Breast epithelium (tissue), 4 donors: Measurements from ENCODE around the gene PRR29. TPM values are rescaled to one million over a fixed set of nuclear protein-coding genes. Genes with fewer than 3 reads are reported as not detected.

ENCODE experiments used
- DNase-seq, 2 donors: peaks; one replicate each; pipeline ENCODE4 v3.0.0-alpha.2; 2019; ENCODE audit warnings: low spot score in 2 of 2
- H3K27ac ChIP-seq, 2 donors: fragments of 200-600 bp; sonication (generic) in 1 of 2; one replicate each; pipeline ENCODE4 v1.5.1; 2016 to 2019; ENCODE audit warnings: mild to moderate bottlenecking in 1 of 2
- H3K27me3 ChIP-seq, 2 donors: fragments of 200-600 bp; sonication (generic) in 1 of 2; one replicate each; pipeline versions ENCODE4 v1.5.1 to v1.6.0; 2017 to 2019; ENCODE audit warnings: control low read depth in 1 of 2, mild to moderate bottlenecking in 1 of 2
- H3K36me3 ChIP-seq: fragments of 200-600 bp; one replicate; pipeline ENCODE4 v1.5.1; 2019
- H3K4me1 ChIP-seq, 2 donors: fragments of 200-600 bp; sonication (generic); one replicate each; pipeline ENCODE4 v1.5.1; 2016 to 2019; ENCODE audit warnings: control low read depth in 1 of 2
- H3K4me3 ChIP-seq, 3 donors: fragments of 200-600 bp; sonication (generic); 1 replicate in 2 of 3; 2 replicates in 1 of 3; pipeline ENCODE4 v1.5.1; 2016 to 2019; ENCODE audit warnings: mild to moderate bottlenecking in 3 of 3, moderate library complexity in 2 of 3
- H3K9me3 ChIP-seq, 2 donors: fragments of 200-600 bp; sonication (generic) in 1 of 2; one replicate each; pipeline ENCODE4 v1.5.1; 2016 to 2019; ENCODE audit warnings: control low read depth in 1 of 2
- POLR2A ChIP-seq: fragments of 450-650 bp; IDR thresholded peaks from one replicate; pipeline ENCODE4 v1.6.1; 2016; ENCODE audit warnings: antibody characterized with exemption, mild to moderate bottlenecking, moderate library complexity
- POLR2AphosphoS5 ChIP-seq, 3 donors: sonication (generic); formaldehyde crosslinking; IDR thresholded peaks; one replicate each; pipeline ENCODE4 v1.6.1; 2017; ENCODE audit warnings: antibody characterized with exemption in 3 of 3
- intact Hi-C: fragments of 100-400 bp; cut with DNase I; formaldehyde crosslinking; loops from one replicate; pipeline ENCODE4 v1.15.1; 2023; ENCODE audit warnings: low total_unique reads
- total RNA-seq, 3 donors: library from RNA; depleted of rRNA; stranded (reverse); fragments of >200 nt; gene quantifications; one replicate each; pipeline ENCODE4 v1.1.0, GENCODE V29; 2016
- TF ChIP-seq, protein P1 (sequence below), 3 donors: fragments of 450-650 bp; IDR thresholded peaks; one replicate each; pipeline ENCODE4 v1.5.1; 2016 to 2017; ENCODE audit warnings: antibody characterized with exemption in 3 of 3, mild to moderate bottlenecking in 3 of 3, moderate library complexity in 3 of 3

Gene PRR29
- total RNA-seq, 3 donors from 2014 or later = 0.15 to 1.3 (median 0.16) TPM

DNA sequence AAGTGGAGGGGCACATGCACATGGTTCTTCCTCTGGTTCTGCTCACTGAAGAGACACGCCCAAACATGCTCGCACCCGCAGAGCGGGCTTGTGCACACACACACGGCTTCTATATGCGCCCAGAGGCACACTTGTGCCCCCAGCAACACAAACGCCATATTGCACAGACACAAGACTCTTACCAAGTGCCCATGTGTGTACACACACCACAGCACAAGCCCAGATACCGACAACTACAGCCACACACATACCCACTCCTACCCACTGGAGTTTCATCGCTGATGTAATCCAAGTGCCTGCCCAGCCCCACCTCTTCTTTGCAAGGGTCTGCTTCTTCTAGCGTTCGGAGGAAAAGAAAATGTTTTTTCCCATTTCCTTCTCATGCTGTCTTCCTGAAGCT lies 6.5 kb upstream of the PRR29 start:
- H3K4me1 ChIP-seq = peaks cover 0 to 9% of the 10 kb centered on the region in 2 donors
- TF ChIP-seq POLR2A = no peak
- TF ChIP-seq POLR2AphosphoS5 (IDR thresholded peaks at IDR 0.05) = no peak
- TF ChIP-seq, protein P1, sequence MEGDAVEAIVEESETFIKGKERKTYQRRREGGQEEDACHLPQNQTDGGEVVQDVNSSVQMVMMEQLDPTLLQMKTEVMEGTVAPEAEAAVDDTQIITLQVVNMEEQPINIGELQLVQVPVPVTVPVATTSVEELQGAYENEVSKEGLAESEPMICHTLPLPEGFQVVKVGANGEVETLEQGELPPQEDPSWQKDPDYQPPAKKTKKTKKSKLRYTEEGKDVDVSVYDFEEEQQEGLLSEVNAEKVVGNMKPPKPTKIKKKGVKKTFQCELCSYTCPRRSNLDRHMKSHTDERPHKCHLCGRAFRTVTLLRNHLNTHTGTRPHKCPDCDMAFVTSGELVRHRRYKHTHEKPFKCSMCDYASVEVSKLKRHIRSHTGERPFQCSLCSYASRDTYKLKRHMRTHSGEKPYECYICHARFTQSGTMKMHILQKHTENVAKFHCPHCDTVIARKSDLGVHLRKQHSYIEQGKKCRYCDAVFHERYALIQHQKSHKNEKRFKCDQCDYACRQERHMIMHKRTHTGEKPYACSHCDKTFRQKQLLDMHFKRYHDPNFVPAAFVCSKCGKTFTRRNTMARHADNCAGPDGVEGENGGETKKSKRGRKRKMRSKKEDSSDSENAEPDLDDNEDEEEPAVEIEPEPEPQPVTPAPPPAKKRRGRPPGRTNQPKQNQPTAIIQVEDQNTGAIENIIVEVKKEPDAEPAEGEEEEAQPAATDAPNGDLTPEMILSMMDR (IDR thresholded peaks at IDR 0.05) = no peak
- H3K36me3 ChIP-seq = no peaks in the 10 kb centered on the region
- H3K4me3 ChIP-seq = no peak overlapping the region
- no peak overlapping the region for H3K27ac ChIP-seq
- peak in 1 of 2 donors; percentile 24 for DNase-seq
- intact Hi-C loops = no loop called here
- peaks cover 0 to 7% of the 10 kb centered on the region in 2 donors for H3K27me3 ChIP-seq
- no peaks in the 10 kb centered on the region for H3K9me3 ChIP-seq

DNA sequence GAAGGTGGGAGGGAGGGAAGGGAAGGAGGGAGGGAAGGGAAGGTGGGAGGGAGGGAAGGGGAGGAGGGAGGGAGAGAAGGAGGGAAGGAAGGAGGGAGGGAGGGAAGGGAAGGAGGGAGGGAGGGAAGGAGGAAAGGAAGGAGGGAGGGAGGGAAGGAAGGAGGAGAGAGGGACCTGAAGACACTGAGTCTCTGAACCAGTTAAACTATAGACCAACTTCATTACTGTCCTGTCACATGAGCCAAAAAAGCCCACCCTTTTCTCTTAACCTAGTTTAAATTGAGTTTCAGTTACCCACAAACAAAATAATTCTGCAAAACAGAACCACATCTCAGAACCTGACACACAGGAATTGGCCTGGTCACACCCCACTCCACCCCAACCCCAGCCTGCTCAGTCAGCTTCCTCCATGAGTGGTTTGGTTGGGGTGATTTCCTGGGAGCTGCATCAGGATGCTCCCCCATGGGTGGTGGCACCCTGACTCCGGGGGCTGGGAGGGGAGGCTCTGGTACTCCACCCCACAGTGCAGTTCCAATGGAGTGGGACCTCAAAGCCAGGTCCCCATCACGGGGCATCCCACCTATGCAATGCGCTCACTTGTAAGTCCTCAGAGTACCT lies 4.7 kb upstream of the PRR29 start:
- peak in 1 of 2 donors; percentile 50 for DNase-seq

DNA sequence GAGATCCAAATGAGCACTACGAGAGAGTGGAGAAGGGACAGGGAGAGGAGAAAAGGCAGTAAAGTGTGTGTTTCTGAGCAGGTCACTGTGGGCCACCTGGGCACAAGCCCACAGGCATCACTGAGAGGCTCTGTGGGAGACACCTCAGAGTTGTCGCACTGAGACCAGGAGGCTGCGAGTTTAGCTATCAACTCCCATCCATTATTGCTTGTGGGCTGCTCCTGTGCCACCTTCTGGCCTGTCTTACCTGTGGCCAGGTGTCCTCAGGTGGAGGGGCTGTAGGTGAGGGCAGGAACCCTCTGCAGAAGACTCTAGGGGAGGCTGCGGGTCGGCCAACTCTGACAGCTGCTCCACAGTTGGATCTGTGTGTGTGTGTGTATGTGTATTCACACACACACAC lies 2.5 kb upstream of the PRR29 start:
- no peak overlapping the region for H3K4me3 ChIP-seq
- H3K27ac ChIP-seq = no peak overlapping the region
- TF ChIP-seq, protein P1 (IDR thresholded peaks at IDR 0.05) = no peak
- TF ChIP-seq POLR2AphosphoS5 (IDR thresholded peaks at IDR 0.05) (no peak), POLR2A (no peak)
- peaks cover 1 to 8% of the 10 kb centered on the region in 2 donors for H3K4me1 ChIP-seq
- no peaks in the 10 kb centered on the region for H3K27me3 ChIP-seq
- H3K9me3 ChIP-seq = no peaks in the 10 kb centered on the region
- intact Hi-C loops = no loop called here
- H3K36me3 ChIP-seq = no peaks in the 10 kb centered on the region
- DNase-seq = peak in 1 of 2 donors; percentile 22

More for the DNA sequence above, 4.7 kb upstream of the PRR29 start:
- Histone ChIP-seq H3K4me1 (peaks cover 4 to 9% of the 10 kb centered on the region in 2 donors), H3K36me3 (no peaks in the 10 kb centered on the region), H3K4me3 (no peak overlapping the region), H3K9me3 (no peaks in the 10 kb centered on the region), H3K27ac (no peak overlapping the region), H3K27me3 (peaks cover 0 to 7% of the 10 kb centered on the region in 2 donors)
- TF ChIP-seq POLR2A = no peak
- no peak for TF ChIP-seq POLR2AphosphoS5 (IDR thresholded peaks at IDR 0.05)
- TF ChIP-seq, protein P1 (IDR thresholded peaks at IDR 0.05) = no peak
- intact Hi-C loops = no loop called here

DNA sequence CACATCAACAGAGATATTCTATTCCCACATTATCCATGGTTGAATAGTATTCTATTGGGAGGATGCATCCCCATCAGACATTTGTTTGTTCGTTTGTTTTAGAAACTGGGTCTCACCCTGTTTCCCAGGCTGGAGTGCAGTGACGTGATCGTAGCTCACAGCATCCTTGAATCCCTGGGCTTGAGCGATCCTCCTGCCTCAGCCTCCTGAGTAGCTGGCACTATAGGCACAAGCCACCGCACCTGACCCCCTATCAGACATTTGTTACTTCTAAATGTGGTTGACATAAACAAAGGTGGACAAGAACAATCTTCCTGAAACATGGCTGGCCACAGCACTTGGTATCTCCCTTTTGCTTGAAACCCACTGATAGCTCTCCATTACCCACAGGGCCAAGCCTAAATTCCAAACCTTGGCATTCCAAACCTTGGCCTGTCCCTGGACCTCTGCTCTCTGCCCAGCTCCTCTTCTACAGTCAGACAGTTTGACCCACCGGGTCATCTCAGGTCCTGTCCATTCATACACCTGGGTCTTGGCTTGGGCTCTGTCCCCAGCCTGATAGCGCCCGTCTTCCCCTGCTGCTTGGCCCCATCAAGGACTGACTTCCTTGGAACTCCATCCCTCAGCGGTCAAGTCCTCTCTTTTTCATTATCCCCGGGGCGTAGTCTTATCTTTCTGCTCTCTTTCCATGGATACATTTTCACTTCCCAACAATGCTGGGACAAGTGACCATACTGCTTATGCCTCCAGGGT lies 1.5 kb upstream of the PRR29 start:
- no peaks in the 10 kb centered on the region for H3K9me3 ChIP-seq
- TF ChIP-seq POLR2A (no peak), POLR2AphosphoS5 (IDR thresholded peaks at IDR 0.05) (no peak)
- TF ChIP-seq, protein P1 (IDR thresholded peaks at IDR 0.05) = no peak
- no peaks in the 10 kb centered on the region for H3K36me3 ChIP-seq
- no peak overlapping the region for H3K4me3 ChIP-seq
- DNase-seq = peak in 1 of 2 donors; percentile 39
- peaks cover 0 to 8% of the 10 kb centered on the region in 2 donors for H3K4me1 ChIP-seq
- peak overlapping the region in 1 of 2 donors; percentile 22 for H3K27ac ChIP-seq
- H3K27me3 ChIP-seq = no peaks in the 10 kb centered on the region
- intact Hi-C loops = no loop called here
